Amniotic stem cell (primary cell): ENCODE data around the gene LHFPL3.

ENCODE experiments used
- DNase-seq: peaks from one replicate; lab custom pipeline; 2025; lab: John Stamatoyannopoulos, UW

The LHFPL3 gene

DNA sequence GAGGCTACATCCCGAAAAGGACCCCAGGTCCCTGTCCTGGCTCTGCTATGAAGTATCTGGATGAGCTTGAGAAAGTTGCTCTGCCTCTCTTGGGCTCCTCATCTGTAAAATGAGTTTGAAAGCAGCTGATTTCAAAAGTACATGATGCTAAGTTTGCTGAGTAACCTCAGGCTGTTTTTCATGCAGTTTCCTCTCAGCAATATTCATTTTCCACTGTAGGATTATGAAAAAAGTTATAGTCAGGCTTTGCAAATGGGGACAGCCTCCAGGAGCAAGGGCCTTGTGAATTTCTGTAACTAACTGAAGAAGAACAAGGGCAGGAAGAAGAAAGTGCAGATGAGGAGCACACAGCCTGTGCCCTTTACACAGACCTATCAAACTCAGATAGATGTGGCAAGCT, 518.3 kb downstream of the LHFPL3 start:
- DNase-seq, result no peak

DNA sequence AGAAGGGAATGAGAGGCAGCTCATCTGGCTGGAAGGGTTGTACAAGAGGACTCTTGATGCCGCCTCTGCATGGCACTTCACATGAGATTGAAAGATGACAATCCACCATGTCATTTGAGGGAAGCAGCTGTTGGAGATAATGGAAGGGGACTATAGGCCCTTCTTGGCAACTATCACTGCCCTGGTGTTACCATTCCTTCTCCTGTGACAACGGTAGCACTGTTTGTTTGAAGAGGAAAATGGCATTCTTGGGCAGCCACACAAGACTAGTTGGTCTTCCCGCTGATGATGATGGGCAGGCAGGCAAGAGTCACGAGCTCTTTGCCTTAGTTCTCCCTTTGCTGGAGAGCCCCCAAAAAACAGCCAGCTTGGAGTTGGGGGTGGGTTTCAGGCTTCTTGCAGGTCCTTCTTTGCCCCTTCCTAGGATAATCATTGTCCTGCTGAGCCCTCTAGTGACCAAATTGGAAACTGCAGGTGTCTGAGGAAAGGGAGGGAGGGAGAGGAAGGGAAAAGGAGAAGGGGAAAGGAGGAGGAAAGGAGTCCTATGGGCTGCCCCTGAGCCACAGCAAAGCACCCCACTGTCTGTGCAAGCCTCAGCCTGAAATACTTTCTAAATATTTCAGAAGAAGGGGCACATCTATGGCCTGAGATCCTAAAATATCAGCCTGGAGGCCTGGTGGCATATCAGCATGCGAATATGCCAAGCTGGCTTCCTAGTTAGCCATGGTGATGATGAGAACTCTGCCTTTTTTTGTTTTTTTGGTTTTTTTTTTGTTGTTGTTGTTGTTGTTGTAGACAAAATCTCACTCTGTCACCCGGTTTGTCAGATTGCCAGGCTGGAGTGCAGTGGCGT, 520.0 kb downstream of the LHFPL3 start:
- peak; percentile 8 for DNase-seq

DNA sequence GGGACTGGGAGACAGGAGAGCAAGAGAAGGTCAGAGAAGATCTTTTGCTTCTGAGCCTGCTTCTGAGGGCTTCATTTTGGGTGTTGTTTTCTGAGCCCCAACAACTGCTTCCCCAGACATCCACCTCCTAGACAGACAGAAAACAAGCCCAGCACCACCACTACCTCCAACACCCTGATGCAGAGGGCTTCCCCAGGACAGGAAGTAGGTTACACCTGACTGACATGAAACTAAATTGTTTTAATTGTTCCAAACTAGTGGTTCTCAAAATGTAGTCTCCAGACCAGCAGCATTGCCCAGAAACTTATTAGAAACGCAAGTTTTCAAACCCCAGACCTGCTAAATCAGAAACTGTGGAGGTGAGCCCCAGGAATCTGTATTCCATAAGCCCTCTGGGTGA, 522.0 kb downstream of the LHFPL3 start:
- DNase-seq, result no peak

DNA sequence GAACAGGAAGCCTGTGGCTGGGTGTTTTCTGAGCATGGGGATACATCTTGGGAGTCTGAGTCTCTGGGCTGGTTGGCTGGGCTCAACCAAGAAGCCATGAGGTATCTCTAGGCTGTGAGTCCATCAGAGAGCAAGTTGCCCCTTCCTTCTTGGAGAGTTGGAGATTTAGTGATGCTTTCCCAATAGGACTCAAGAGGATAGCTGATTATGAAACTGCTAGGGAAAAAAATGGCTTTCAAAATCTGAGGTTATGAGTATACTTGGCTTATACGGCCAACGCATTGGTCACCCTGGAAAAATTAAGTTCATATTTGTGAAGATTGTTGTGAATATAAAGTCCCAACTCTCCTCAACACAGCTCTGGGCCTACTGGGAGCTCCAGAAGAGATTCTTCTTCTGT, 522.9 kb downstream of the LHFPL3 start:
- DNase-seq, result no peak

DNA sequence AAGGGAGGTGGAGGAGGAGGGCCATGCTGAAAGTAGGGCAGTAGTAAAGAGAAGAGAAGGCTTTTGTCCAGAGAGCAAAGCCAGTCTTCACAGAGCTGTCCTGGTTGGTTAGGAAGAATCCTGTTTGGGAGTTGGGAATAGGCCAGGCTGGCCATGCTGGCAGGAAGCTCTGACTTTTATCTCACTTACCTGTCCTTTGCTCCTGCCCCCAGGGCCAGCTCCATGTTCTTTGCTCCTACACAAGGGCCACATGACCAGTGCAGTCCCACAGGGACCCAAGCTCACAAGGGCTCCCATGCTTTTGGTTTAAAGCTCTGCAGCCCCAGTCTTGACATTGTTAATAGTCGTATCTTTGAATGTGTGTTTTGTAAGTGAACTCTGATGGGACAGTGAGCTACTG, 524.0 kb downstream of the LHFPL3 start:
- no peak for DNase-seq

DNA sequence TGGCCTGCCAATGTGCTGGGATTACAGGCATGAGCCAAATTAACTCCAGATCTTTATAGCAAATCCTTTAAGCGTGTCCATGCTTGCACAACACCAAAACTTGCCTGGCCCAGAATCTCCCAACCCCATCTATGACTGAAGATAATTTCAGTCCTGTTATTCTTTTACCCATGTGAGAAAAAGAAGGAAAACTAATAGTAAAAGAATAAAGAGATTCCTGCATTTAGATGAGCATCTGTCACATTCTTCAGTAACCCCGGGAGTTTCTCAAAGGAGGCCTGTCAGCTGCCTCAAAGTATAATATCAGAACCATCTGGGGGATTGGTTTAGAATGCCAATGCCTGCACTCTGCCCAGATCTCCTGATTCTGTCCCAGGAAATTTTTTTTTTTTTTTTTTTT, 527.5 kb downstream of the LHFPL3 start:
- DNase-seq, result no peak

DNA sequence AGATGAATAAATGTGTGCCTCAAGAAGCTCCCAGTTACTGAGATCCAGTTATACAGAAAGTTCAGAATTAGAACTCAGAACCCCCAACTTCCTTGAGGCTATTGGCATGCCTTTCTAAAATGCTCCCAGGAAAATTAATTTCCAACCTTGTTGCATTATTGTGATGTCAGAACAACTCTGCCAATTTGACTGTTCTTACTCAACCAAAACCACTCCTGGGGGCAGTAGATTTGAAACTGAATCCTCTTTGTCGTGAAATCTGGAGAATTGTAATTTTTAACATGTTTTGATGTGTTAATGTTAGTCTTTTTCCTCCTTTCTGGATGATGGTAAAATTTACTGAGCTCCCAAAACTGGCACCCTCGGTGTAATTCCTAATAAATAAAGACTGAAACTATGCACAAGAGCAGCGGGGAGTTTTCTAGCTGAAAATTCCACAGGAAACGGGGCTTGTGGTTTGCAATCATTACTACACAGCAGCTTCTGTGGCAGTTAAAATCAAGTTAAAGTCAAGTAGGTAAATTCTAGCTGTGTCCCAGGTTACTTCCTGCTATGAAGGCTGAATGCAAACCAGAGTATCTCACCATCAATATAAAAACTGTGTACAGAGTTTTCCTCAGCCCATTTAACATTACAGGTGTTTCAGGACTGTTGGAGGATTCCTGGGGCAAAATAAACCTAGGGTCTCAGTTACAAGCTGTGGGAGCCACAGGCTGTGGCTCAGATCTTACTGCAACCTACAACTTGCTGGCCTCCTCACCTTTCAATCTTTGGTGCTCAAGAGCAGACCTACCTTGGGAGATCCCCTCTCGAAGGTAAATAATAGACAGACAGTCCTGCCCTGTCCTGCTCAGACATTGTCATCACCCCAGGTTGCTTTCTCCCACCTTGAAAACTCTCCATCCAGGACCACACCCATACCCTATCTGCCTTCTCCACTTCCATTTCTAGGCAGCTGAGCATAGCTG, 529.3 kb downstream of the LHFPL3 start:
- DNase-seq, result no peak

DNA sequence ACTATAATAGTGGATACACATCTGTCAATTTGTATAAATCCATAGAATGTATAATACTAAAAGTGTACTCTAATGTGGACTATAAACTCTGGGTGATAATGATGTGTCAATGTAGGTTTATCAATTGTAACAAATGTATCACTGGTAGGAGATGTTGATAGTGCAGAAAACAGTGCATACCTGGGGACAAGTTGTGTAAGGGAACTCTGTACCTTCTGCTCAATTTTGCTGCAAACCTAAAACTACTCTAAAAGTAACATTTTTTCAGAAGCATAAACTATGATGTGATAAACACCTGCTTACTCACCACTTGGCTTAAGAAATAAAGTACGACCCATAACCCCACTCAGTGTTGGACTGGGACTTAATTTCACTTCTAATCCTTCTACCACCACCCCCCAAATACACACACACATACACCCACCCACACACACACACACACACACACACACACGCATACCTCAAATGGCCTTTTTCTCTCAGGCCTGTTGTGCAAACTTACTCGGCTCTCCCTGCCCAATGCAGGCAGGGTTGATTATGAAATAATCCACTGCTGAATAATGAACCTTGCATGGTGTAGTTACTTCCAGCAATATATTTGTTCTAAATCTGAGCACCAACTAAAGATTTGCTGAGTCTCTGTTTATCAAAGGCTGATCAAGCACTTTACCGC, 531.5 kb downstream of the LHFPL3 start:
- DNase-seq, result no peak

DNA sequence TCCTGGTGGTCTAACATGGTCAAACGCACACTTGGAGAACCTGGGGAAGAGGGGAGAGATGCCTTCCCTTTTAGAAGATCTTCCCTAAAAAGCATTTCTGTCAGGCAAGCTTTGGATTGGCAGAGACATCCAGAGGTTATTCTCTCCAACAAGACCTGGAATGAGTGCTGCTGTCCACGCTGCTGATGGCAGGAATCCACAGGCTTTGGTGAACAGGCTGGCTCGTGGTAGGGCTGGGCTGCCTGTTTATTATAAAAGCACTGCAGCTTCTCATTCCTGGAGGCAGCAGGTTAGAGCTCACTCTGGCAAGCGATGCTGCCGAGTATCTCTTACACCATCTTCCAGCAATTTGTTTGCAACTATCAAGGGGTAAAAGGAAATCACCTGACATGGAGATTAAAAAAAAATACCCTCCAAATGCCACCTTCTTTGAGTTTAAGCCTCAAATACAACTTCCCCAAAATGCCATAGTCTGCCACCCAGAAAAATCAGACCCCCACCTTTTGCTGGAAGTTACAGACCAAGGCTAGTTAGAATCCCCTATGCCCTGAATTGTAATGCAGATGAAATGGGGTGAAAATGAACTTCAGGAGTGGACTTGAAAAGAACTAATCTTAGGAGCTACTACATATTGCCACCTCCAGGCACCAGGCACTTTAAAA, 533.5 kb downstream of the LHFPL3 start:
- DNase-seq, result no peak

DNA sequence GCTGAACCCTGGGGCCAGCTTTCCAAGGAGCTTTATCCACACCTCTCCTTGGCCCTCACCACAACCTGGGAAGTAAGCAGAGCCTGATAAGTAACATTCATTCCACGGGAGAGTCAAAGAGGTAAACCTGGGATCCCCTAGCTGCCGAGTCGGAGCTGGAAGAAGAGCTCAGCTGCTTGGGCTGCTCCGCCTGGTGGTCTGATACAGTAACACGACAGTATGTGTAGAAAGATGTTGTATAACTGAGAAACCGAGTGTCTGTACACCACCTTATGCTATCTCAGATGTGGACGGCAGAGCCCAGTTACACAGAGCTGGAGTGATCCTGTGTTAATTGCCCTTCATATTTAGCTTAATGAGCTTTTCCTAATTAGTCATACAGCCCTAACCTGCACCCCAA, 534.3 kb downstream of the LHFPL3 start:
- DNase-seq, result no peak

DNA sequence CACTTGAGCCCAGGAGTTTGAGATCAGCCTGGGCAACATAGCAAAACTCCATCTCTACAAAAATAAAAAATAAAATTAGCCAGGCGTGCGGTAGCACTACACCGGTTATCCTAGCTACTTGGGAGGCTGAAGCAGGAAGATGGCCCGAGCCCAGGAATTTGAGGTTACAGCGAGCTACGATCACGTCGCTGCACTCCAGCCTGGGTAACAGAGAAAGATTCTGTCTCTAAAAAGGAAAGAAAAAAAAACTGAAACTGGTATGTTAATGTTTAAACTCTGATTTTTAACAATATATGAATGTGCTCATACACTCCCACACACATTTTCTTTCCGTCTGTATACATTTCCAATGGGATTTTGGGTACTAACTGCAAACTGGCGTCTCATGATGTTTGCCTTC, 545.0 kb downstream of the LHFPL3 start:
- no peak for DNase-seq

DNA sequence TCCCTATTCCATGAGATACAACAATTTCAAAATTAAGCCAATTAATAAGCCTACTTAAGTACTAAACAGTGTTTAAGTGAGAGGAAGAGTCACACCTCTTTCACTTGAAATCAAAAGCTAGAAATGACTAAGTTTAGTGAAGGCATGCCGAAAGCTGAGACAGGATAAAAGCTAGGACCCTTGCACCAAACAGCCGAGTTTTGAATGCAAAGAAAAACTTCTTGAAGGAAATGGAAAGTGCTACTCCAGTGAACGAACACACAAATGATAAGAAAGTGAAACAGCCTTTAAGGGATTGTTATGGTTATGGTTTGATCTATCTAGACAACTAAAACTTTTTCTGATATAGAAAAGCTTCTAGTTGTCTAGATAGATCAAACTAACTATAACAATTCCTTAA, 550.2 kb downstream of the LHFPL3 start:
- DNase-seq, result no peak

DNA sequence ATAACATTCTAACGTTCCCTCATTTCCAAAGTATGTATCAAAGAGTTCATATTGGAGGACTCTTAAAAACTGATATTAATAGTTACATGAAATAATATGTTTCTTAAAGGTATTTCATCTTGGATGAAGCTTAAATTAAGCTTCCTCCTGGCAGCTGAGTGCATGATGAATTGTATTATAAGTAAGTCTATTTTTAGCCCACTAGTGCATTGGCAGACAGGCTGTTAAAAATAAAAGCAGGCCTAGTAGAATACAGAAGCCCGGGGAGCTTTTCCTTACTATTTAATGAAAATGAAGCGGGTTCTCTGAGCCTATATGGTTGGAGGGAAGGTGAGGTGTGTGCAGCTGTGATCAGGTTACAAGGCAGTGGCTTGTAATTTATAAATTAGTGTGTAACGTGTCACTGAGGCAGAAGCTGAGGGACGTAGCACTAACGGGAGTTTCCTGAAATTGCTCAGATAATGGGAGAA, 554.9 kb downstream of the LHFPL3 start:
- no peak for DNase-seq

DNA sequence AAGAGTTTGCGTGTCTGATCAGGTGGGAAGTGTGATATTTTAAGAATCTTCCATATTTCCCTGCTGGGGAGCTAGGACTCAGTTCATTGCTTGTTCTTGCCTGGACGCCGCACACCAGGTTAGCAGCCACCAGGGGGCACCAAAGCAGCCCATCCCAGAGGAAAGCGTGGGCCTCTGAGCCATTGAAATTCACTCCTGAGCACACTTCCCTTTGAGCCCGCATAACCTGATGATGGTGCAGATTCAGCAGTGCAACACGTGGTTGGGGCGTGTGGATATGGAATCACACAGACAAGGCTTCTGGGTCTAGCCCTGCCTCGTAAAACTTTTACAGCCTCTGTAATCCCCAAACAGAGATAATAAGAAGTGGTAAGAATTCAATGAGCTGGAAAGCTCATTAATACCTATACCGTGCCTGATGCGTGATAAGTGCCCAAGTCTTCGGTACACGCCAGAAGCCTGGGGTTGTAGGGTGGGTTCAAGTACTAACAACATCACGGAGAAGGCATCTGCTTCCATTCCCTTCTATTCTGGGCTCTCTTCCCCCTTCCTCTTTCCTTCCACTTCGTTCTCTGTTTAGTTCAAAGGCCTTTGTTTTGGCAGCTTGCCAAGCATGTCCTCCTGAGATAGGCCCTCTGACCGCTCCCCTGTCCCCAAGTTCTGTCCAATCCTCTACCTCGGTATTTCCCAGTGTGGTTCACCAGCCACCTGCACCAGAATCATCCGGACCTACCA, 555.5 kb downstream of the LHFPL3 start:
- DNase-seq, result peak; percentile 52

DNA sequence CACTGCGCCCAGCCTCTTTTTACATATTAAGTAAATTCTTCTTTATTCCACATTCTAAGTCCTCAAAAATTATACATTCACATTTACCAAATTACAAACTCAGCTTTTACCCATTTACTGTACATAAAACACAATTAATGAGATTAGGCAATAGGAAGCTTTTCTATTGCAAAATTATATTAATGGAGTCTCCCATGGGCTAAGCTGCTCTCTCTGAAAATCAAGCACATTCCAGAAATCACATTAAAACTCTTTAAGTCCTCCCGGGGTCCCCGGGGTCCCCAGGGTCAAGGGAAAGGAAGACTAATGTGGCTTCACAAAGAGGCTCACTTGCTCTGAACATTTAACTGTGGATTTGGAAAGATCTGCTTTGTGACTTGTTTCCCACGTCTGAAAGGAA, 558.2 kb downstream of the LHFPL3 start:
- DNase-seq, result no peak

DNA sequence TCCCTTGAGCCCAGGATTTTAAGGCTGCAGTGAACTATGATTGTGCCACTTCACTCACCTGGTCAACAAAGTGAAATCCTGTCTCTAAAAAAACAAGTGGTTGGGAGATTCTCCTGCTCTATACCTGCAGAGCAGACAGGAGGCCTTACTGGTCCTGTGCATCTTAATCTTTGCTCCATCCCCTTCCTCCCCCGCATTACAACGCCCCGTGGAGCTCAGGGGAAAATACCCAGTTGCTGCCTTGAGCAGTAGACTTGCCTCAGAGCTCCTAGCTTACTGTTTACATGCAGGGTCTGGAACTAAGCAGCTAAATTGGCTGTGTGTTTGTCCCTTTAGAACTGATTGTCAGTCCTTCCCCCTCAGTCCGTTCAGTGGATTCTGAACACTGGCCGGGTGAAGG, 561.8 kb downstream of the LHFPL3 start:
- DNase-seq, result no peak

DNA sequence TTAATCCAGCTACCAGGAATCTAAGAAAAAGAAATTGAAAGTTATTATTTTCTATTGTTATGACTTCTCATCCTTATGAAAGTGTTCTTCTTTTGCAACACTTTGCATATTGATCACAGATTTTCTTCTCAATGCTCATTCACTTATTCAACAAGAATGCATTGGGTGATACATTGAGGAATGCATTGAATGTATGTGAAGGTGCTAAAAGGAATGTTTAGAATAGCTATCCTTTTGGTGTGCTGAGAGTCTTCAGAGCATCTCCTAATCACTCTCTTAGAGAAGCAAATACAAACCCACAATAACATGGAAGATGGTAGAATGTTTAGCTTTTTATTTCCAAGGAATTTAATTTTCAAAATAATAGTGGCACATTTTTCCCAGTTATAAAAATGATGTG, 563.5 kb downstream of the LHFPL3 start:
- no peak for DNase-seq

DNA sequence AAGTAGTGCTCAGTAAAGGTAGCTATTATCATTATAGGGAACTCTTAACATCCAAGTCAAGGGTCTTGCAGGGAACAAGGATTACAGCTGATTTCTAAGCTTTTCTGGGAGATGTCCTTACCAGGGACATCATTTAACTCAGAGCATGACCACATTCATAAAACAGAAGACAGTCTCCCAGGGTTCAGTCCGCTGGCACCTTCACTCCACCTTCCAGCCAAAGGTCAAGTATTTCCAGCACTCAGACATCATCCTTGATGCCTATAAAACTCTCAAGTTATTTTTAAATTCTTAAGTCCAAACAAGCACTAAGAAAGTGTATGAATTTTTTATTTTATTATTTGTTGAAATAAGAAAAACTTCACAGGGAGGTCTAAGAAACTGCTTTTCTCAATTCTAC, 565.9 kb downstream of the LHFPL3 start:
- no peak for DNase-seq

DNA sequence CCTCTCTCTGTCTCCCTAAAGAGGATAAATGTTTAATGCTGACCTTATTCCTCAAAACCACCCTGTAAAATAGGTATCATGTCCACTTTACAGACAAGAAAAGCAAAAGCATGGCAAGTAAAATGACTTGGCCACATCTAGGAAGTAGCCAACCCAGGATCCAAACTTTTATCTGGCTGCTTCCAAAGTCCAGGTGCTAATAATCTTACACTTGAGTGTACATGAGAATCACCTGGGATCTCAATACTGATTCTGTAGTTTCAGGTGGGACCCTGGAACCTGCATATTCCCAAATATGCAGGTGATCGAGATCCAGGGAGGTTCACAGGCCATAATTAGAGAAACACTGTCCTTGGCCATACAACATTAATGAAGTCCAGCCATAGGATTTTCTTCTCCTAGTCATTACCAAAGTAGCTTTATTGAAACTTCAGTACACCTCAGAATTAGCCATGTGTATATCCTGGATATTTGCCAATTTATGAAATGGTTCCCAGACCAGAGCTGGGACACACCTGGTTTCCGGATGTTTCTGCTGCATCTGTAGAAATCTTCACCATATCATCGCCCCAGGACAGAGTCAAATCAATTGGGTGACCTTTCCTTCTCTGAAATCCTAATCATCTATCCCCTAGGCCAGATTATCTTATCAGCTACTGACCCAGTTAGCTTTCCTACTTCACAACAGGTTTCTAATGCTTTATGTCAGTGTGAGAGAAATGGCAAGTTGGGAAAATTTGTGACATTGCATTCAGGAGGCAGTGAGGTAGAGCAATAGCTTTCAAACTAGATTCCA, 566.5 kb downstream of the LHFPL3 start:
- no peak for DNase-seq

DNA sequence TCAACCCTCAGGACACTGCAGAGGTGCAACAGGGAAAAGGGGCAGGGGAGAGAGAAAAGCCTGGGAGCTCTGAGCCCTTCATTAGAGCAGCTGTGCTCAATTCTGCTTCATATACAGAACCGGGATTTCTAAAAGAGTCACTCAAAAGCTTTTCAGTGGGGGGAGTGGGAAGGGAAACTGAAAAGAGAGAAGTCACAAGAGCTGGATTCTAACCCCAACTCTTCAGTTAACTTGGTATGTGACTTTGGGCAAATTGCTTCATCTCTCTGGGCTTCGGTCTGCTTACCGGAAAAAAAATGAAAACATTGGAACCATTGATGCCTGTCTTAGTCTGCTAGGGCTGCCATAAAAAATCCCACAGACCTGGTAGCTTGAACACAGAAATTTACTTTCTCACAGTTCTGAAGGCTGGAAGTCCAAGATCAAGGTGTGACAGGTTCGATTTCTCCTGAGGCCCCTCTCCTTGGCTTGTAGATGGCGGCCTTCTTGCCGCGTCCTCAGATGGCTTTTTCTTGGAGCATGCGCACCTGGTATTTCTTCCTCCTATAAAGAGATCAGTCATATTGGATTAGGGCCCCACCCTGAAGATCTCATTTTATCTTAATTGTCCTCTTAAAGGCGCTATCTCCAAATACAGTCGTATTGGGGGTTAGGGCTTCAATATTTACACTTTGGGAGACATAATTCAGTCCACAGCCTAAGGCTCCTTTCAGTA, 567.3 kb downstream of the LHFPL3 start:
- no peak for DNase-seq
